Adrenal gland (tissue), 12 donors: ENCODE data around the gene IL32. TPM values are rescaled to one million over a fixed set of nuclear protein-coding genes. Genes with fewer than 3 reads are reported as not detected.
"Not testable (repeated sequence)": the region's sequence is repeated elsewhere in the genome, so short reads cannot be mapped to it uniquely, and the experiment has no call there.

Experiments used
- DNase-seq, 7 donors: peaks; one replicate each; pipeline ENCODE4 v3.0.0-alpha.2; 2019 to 2020
- H3K27ac ChIP-seq, 5 donors: fragments of 200-600 bp; sonication (generic) in 4 of 5; 1 replicate in 3 of 5; 2 replicates in 2 of 5; pipeline versions ENCODE4 v1.5.1 to v1.8.0; 2016 to 2020; ENCODE audit warnings: mild to moderate bottlenecking in 1 of 5
- H3K27me3 ChIP-seq: fragments of 200-600 bp; 2 replicates; pipeline ENCODE4 v1.8.0; 2021
- H3K36me3 ChIP-seq, 2 donors: fragments of 200-600 bp; replicated peaks in 1 of 2; 1 replicate in 1 of 2; 2 replicates in 1 of 2; pipeline versions ENCODE4 v1.5.1 to v1.8.0; 2018 to 2022
- H3K4me1 ChIP-seq, 2 donors: fragments of 200-600 bp; replicated peaks in 1 of 2; 1 replicate in 1 of 2; 2 replicates in 1 of 2; pipeline versions ENCODE4 v1.5.1 to v1.8.0; 2018 to 2021
- H3K4me3 ChIP-seq, 4 donors: fragments of 200-600 bp; sonication (generic) in 3 of 4; one replicate each; pipeline ENCODE4 v1.5.1; 2016 to 2018
- H3K9me3 ChIP-seq, 3 donors: fragments of 200-600 bp; sonication (generic) in 1 of 3; replicated peaks in 1 of 3; 1 replicate in 2 of 3; 2 replicates in 1 of 3; pipeline versions ENCODE4 v1.5.1 to v1.8.0; 2016 to 2021
- CTCF ChIP-seq, 6 experiments: fragments of 450-650 bp in 4 of 6; fragments of 200-600 bp in 2 of 6; sonication (generic) in 1 of 6; IDR thresholded peaks; 1 replicate in 5 of 6; 2 replicates in 1 of 6; pipeline versions ENCODE4 v1.5.1 to v1.8.0; 2016 to 2021; ENCODE audit warnings: antibody characterized with exemption in 6 of 6, mild to moderate bottlenecking in 2 of 6, moderate library complexity in 1 of 6
- POLR2A ChIP-seq, 2 donors: fragments of 450-650 bp; IDR thresholded peaks; one replicate each; pipeline ENCODE4 v1.6.1; 2017; ENCODE audit warnings: antibody characterized with exemption in 2 of 2, mild to moderate bottlenecking in 2 of 2, moderate library complexity in 1 of 2
- WGBS, 4 donors: extraction: QIAGEN DNeasy Blood & Tissue Kit in 2 of 4; methylation state at CpG; one replicate each; pipeline versions ENCODE4 v1.1.5 to v1.1.7; 2013 to 2017; 5-methylcytosine and 5-hydroxymethylcytosine counted together
- intact Hi-C, 2 donors: fragments of 100-400 bp; cut with DNase I; formaldehyde crosslinking; loops; one replicate each; pipeline versions ENCODE4 v1.14.1 to v1.15.0; 2022 to 2023
- polyA plus RNA-seq, 3 donors: library from polyadenylated mRNA; stranded (reverse); fragments of 200-250 nt in 2 of 3; fragments of 350-450 nt in 1 of 3; fragmentation: Illumina TruSeq in 1 of 3; extraction: RNeasy Lipid Tissue Mini Kit (QIAGEN cat#74804) in 1 of 3; gene quantifications; one replicate each; pipeline ENCODE4 v1.2.3, GENCODE V29; 2013 to 2014
- total RNA-seq, 9 donors: library from RNA; depleted of rRNA in 4 of 9; stranded (reverse); fragments of >200 nt in 4 of 9; fragments of 120-200 nt in 1 of 9; fragmentation: NEBNext Ultra II Directional in 1 of 9; extraction: Animal tissue kit (Norgen Biotek cat#: 25700) in 1 of 9; gene quantifications; one replicate each; pipeline versions ENCODE4 v1.1.0 to v1.2.4, GENCODE V29; 2013 to 2023
- donor health status: healthy with polysubstance abuse.
- donor health status: Bipolar disorder and iron deficiency.
- donor health status: DM: yes; HTN: yes; CAD: no.
- donor health status: DM: no; HTN: no; CAD: no.
- donor health status: DM: no; HTN: no; CAD: no.
- donor health status: DM: yes; HTN: yes; CAD: no.

IL32 gene
- total and polyA plus RNA-seq, 12 donors: 3.9 to 127 (median 23.1) TPM

GRCh38 chr16:3051009-3051408 is 14.4 kb upstream of the IL32 start:
- no peak for DNase-seq
- Histone ChIP-seq H3K4me1 (peaks cover 0 to 8% of the 10 kb centered on the region in 2 donors), H3K36me3 (no peaks in the 10 kb centered on the region), H3K27ac (no peak overlapping the region), H3K27me3 (peaks cover 27% of the 10 kb centered on the region), H3K4me3 (no peak overlapping the region), H3K9me3 (no peaks in the 10 kb centered on the region)
- no peak for TF ChIP-seq CTCF (IDR thresholded peaks at IDR 0.05)
- no peak for TF ChIP-seq POLR2A (IDR thresholded peaks at IDR 0.05)
- intact Hi-C loops: loop anchor here in 1 of 2 donors (10.0 kb wide), 2 partner anchors 74 to 124 kb away; no protein-coding TSS in a partner anchor
- WGBS, 4 donors: 28 to 54% (median 41%) methylated on average over 3 to 4 of the region's 4 CpGs

GRCh38 chr16:3051494-3051893 is 13.9 kb upstream of the IL32 start:
- TF ChIP-seq POLR2A (IDR thresholded peaks at IDR 0.05): no peak
- TF ChIP-seq CTCF (IDR thresholded peaks at IDR 0.05): no peak
- 44 to 85% (median 67%) methylated on average over 6 to 9 of the region's 9 CpGs for WGBS, 4 donors
- H3K36me3 ChIP-seq: no peaks in the 10 kb centered on the region

GRCh38 chr16:3052571-3053329 is 12.7 kb upstream of the IL32 start:
- not testable (repeated sequence) for H3K4me1 ChIP-seq, H3K36me3 ChIP-seq, H3K9me3 ChIP-seq, DNase-seq, H3K27ac ChIP-seq, H3K4me3 ChIP-seq
- WGBS, 4 donors: 72 to 83% (median 75%) methylated on average over 2 to 11 of the region's 12 CpGs
- intact Hi-C loops: loop anchor here in 1 of 2 donors (10.0 kb wide), 2 partner anchors 72 to 122 kb away; no protein-coding TSS in a partner anchor
- peaks cover 13% of the 10 kb centered on the region for H3K27me3 ChIP-seq

More at GRCh38 chr16:3051494-3051893, 13.9 kb upstream of the IL32 start:
- DNase-seq: no peak
- H3K27ac ChIP-seq: no peak overlapping the region
- H3K27me3 ChIP-seq: peaks cover 22% of the 10 kb centered on the region
- H3K9me3 ChIP-seq: no peaks in the 10 kb centered on the region
- H3K4me1 ChIP-seq: peaks cover 0 to 5% of the 10 kb centered on the region in 2 donors
- intact Hi-C loops: loop anchor here in 1 of 2 donors (10.0 kb wide), 2 partner anchors 73 to 123 kb away; no protein-coding TSS in a partner anchor
- H3K4me3 ChIP-seq: no peak overlapping the region

- 80 to 84% (median 82%) methylated on average over 1 to 13 of the region's 13 CpGs for WGBS, 4 donors
- not testable (repeated sequence) for H3K27ac ChIP-seq, H3K27me3 ChIP-seq, H3K9me3 ChIP-seq, DNase-seq, H3K4me1 ChIP-seq, H3K36me3 ChIP-seq, H3K4me3 ChIP-seq
- intact Hi-C loops: loop anchor here in 1 of 2 donors (10.0 kb wide), 2 partner anchors 71 to 121 kb away; no protein-coding TSS in a partner anchor
These were observed 12.1 kb upstream of the IL32 start for GRCh38 chr16:3053330-3053710.

- DNase-seq: no peak
- TF ChIP-seq POLR2A (IDR thresholded peaks at IDR 0.05) (no peak), CTCF (IDR thresholded peaks at IDR 0.05) (no peak)
- Histone ChIP-seq H3K27ac (no peak overlapping the region), H3K4me3 (no peak overlapping the region), H3K9me3 (no peaks in the 10 kb centered on the region), H3K27me3 (no peaks in the 10 kb centered on the region), H3K36me3 (no peaks in the 10 kb centered on the region), H3K4me1 (peaks cover 9 to 17% of the 10 kb centered on the region in 2 donors)
- intact Hi-C loops: loop anchor here (5.0 to 10.0 kb wide), 3 partner anchors 70 to 120 kb away; no protein-coding TSS in a partner anchor
- 65 to 76% (median 67%) methylated on average over 13 to 17 of the region's 17 CpGs for WGBS, 4 donors
These were observed 10.3 kb upstream of the IL32 start for GRCh38 chr16:3054965-3055733.

- not testable (repeated sequence) for DNase-seq, H3K36me3 ChIP-seq, H3K9me3 ChIP-seq, H3K4me3 ChIP-seq, H3K27me3 ChIP-seq, H3K27ac ChIP-seq
- 34 to 51% (median 49%) methylated on average over 5 to 9 of the region's 9 CpGs; no CpG with 5 or more reads in 1 of the 4 donors for WGBS, 4 donors
- peaks cover 9 to 17% of the 10 kb centered on the region in 2 donors for H3K4me1 ChIP-seq
- intact Hi-C loops: loop anchor here (5.0 to 10.0 kb wide), 3 partner anchors 69 to 119 kb away; no protein-coding TSS in a partner anchor
These were observed 9.7 kb upstream of the IL32 start for GRCh38 chr16:3055734-3056115.
